Renal pelvis (tissue), 4 donors: Measurements from ENCODE around the gene PALLD. TPM values are rescaled to one million over a fixed set of nuclear protein-coding genes. Genes with fewer than 3 reads are reported as not detected.

Experiments
- DNase-seq: peaks from one replicate; pipeline ENCODE4 v3.0.0-alpha.2; 2013
- polyA plus RNA-seq, 3 donors: library from polyadenylated mRNA; unstranded; fragments of 120-200 nt; gene quantifications; one replicate each; pipeline ENCODE4 v1.2.1, GENCODE V29; 2013; ENCODE audit not compliant: insufficient read length in 3 of 3

The PALLD gene
- polyA plus RNA-seq, 3 donors, result 173 to 183 (median 177) TPM

GRCh38 chr4:168641811-168642140 is 144.9 kb downstream of the PALLD start:
- DNase-seq, result no peak

DNA sequence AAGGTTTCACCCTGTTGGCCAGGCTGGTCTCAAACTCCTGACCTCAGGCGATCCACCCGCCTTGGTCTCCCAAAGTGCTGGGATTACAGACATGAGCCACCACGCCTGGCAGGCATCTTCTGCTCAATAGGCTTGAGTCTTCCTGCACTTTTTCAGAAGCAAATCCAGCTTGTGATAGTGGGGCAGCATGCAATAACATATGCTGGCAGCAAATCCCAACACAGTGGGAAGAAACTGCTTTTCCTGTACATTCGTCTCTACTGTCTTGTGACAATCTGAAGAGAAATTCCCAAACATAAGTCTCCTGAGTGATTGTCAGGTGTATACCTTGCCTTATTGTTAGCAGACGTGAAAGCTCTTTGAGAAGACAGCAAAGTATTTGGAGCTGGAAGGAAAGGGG is 145.7 kb downstream of the PALLD start:
- no peak for DNase-seq

DNA sequence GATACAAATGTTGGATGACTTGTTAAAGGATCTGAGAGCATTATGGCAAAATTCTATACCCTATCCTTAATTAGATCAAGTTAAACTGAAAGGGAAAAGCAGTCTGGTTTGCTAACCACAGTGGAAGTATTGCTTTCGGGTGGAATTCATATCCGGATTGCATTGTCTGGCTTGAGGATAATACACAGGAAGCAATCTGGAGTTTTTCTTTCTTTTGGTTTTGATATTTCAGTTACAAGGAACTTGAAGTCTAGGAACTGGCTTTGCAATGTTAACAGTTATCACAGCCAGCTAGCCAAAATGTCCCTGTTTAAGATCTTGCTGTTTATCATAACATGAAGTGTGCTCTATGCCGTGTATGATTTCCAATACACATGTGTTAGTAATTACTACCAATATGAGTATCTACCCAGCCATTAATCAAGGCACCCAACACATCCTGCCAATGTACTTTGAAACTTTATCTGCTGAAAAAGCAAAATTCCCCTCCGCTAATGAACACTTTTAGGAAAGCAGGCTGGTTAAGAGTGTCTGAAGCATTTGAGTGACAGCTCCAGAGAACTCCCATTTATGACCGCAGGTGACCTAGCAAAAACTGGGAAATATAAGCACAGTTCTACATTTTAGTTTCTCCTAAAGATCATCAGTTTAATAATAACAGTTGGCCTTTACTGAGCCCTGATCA is 146.4 kb downstream of the PALLD start:
- no peak for DNase-seq

GRCh38 chr4:168643796-168644159 is 146.9 kb downstream of the PALLD start:
- DNase-seq, result no peak

DNA sequence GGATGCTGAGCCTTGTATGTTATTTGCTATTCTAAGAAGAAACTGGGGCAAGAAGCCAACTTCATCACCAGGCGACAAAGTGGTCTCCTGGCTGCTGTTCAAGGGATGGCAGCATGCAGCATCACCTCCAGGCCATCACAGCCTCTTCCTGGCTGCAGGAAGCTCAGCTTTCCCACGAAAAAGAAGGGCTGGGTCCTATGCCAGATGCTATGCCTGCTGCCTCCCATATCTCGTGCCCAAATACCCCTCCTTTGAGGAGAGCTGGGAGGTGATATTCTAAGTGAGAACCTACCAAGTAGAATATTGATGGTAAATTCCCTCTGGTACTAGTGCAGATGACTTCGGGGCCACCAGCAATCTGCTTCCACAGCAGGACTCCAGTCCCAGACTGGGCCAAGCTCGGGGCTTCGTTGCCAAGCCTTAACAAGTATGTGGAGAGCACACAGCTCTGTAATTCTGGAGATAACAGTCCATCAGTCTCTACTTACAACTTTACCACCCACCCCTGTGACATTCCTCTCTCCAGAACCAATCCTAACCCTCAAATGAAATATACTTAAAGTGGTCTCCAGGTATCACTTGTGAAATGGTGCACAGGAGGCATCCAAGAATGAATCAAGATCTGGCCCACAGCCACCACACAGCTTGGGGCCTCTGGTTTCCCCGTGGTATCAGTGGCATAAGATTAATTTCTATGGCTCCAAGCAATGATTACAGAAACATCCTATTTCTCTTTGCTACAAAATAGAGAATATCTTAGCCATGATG is 149.3 kb downstream of the PALLD start:
- no peak for DNase-seq

- DNase-seq, result no peak
Observed at GRCh38 chr4:168647646-168648375, 151.0 kb downstream of the PALLD start.

GRCh38 chr4:168648494-168648893 is 151.6 kb downstream of the PALLD start:
- DNase-seq, result no peak

- DNase-seq, result no peak
Observed at GRCh38 chr4:168648929-168649328, 152.1 kb downstream of the PALLD start.

GRCh38 chr4:168651374-168651773 is 154.5 kb downstream of the PALLD start:
- DNase-seq, result no peak

DNA sequence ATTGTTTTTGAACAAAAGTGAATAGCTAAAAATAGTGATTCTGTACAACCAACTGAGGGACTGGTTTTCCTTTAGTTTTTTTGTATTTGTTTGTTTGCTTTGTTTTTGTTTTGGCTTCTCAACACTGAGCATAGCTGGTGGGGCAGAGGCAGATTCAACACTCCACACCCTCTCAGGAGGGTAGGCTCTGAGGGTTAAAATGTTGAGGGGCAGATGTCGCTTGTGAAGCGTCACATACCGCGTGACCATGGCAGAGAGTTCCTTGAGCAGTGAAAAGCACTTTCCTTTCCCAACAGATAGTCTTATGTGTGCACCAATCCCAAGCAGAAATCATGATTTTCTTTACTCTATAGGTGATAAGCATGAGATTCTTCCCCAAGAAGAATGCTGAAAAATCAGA is 155.0 kb downstream of the PALLD start:
- no peak for DNase-seq

DNA sequence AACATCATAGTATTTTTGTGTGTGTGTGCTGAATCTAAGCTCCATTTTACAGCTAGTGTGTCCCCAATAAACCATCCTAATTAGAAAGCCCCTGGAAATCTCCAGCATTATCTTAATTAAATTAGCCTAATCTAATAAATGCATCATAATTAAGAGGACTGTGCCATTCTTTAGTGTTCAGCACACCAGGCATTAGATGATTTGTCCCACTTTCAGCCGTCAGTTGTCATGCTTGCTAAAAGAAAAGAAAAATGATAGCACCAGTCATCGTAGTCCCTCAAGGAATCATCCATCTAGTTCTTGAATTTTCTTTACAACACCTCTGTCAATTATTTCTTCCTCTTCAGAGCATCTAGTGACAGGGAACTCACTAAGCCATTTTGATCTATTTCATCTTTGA is 155.9 kb downstream of the PALLD start:
- no peak for DNase-seq

- no peak for DNase-seq
Observed at GRCh38 chr4:168654104-168654847, 157.4 kb downstream of the PALLD start.

DNA sequence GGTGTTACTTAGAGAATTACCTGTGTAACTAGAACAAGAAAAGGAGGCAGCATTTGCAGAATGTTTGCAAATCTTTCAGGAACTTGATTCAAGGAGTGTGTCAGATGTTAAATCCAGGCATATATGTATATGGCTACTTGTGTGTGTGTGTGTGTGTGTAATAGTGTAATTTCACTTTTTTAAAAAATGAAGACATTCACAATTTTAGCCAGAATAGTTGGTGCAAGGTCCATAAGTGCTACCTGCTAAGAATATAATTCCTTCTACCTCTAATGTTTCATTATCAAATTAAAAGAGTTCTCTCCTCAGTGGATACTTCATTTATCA is 158.0 kb downstream of the PALLD start:
- DNase-seq, result no peak

- no peak for DNase-seq
Observed at GRCh38 chr4:168655182-168655581, 158.3 kb downstream of the PALLD start.

DNA sequence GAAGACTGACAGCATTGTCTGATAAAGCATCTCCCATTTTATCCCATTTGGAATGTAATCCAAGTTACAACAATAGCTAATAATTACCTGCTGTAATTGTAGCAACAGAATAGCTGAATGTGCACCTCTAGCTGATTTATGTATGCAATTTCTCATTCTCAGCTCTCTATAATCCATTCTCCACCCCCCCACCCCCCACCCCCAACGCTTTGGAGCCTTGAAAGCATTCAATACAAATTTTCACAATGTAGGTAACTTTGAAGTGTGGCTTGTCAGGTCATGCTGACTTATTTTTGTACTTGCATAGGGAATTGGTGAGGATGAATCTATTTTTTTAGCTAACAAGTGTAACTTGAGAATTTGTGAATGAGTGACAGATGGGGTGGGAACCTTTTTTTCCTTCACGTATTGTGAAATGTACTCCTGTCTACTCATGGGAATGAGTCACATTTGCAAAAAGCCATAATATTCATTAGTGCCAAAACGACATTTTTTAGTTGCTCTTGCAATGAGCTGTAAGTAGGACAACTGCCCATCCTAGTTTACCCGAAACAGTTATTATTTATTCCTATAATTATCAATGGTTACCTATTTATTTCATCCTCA is 159.3 kb downstream of the PALLD start:
- no peak for DNase-seq

DNA sequence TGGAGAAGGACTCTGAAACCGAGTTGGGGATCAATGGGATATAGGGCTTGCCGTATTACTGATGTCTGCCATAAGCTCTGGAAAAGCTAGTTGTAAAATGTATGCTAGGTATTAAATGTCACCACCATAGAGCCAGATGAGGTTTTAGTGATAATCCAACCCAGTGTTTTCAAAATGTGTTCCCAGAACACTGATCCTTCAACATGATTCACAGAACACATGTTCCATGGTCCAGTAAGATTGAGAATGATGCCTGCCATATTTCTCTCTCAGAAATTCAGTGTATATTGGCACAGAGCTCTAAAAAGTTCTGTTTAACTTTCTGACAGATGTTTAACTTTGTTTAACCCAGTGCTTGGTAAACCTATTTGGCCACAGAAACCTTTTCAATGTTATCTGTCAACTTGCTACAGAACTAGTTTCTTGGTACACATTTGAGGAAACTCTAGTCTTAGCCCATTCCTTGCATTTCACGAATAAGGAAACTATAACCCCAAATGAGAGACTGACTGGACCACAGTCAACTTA is 160.2 kb downstream of the PALLD start:
- DNase-seq, result no peak

DNA sequence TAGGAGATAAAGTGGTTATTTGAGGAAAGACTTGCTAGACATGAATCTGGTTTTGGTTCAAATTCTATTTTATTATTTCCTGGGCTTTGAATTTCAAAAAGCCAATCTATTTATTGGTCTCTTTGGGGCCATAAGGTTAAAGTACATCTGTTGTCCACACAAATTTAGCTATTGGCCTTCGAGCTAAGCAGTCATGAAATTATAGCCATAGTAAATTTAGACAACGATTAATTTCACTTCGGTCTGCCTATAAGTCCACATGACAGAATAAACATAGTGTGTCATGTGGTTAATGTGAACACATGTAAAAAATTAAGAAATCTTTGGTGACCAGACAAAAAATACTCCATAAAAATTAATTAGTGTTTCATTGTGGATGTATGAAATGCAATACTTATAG is 161.9 kb downstream of the PALLD start:
- no peak for DNase-seq

DNA sequence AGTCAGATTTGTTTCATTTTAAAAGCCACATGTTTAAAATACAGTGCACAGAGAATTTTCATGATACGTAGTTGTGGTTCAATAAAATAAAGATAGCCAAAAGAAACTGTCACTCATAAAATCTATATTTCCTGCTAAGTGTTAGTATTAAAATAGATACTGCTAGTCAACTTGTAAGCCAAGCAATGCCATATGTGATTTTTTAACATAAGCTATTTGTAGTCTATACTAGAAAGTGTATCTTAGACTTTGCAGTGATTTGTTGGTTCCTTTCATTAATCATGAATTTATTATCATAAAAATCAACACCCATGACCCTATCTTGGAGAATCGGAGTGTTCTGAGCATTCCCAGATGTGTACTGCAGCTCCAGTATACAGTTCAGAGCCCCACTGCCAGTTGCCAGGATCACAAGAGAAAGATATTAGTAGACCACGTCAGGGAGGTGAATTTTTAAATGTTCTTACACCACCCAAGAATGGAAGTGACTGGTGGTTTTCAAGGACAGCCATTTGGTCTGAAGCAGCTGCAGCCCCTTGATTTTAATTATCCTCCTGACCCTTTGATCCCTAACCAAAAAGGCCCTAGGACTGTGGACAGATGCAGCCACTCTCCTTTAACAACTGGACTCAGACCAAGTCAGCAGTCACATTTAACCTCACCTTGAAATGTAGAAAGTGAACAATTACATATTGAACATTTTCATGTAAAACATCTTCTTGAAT is 163.1 kb downstream of the PALLD start:
- no peak for DNase-seq

- no peak for DNase-seq
Observed at GRCh38 chr4:168662297-168662984, 165.6 kb downstream of the PALLD start.

- no peak for DNase-seq
Observed at GRCh38 chr4:168664242-168664891, 167.5 kb downstream of the PALLD start.
